GM19240 (cell line): ENCODE data around the gene LILRA2.
A peak's percentile ranks its signal among the peaks of the same experiment; 100 is the strongest.
"Not testable (repeated sequence)": the region's sequence is repeated elsewhere in the genome, so short reads cannot be mapped to it uniquely, and the experiment has no call there.

ENCODE experiments used
- DNase-seq: peaks from one replicate; pipeline ENCODE4 v3.0.0; 2011; ENCODE audit warnings: low spot score; ENCODE audit not compliant: insufficient read length

Gene LILRA2

DNA sequence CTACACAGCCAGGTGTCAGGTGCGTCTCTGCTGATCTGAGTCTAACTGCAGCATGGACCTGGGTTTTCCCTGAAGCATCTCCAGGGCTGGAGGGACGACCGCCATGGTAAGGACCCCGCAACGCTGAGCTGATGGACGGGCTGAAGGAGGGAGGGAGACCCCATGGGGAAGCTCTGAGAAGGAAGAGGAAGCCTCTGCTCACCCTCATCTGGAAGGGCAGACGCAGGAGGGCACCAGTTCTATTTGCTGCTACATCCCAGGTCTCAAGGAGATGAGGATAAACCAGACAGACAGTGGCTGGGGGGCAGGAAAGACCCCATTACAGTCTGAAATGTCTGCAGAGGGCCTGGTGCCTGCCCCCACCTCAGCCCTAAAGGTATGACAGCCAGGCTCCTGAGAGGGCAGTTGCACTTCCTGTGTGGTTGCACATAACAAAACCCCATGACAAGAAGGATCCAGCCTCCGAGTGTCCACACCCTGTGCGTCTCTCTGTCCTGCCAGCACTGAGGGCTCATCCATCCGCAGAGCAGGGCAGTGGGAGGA is at the start of gene LILRA2:
LILRA2 (plus strand) TSS at position 461 of the 543 bp plus-strand sequence. CDS start 89 bp downstream, outside the sequence.
- DNase-seq, result peak; percentile 30

DNA sequence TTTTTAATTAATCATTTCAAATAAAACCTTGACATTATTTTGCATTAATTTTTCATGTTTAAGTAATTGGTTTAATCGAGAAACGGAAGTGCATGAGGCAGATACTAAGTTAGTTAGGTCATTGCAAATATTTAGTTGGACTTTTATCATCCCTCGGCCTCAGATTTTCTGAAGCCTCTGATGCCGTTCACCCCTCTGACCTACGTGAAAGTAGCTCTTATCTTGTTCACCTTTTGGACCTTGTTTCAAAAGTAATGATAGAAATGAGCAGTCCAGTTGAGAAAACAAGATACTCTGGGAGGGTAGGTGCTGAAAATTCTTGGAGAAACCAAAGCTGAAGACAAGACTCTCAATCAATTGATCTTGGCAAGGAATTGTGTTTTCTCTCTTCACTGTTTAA is 48.0 kb upstream of the LILRA2 start:
- no peak for DNase-seq

DNA sequence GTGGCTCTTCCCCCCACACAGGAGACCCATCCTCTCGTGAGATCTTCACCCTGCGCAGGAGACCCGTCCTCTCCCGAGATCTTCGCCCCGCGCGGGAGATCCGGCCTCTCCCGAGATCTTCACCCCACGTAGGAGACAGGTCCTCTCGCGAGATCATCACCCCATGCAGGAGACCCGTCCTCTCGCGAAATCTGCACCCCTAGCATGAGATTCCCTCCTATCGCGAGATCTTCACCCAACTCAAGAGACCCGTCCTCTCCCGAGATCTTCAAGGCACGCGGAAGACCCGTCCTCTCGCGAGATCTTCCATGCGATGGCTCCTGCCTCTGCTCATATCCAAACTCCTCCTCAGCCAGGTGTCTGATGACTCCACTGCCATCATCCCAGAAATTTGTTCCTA is 46.6 kb upstream of the LILRA2 start:
- DNase-seq, result no peak

DNA sequence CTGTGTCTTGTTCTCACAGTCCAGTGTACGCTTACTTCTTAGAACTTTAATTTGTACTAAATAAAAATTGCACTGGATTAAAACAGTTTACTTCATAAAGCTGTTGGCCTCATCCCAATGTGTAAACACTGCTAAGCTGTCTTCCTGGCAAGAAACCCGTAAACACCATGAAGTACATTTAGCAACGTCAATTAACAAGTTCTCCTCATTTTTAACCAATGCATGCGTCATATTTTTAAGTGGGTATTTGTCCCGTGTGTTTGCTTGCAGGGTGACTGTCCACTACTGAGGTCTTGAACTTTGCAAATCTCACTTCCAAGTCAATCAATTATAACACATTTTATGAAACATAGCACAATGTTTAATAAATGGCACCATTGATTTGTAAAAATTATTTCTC is 42.7 kb upstream of the LILRA2 start:
- DNase-seq, result no peak

DNA sequence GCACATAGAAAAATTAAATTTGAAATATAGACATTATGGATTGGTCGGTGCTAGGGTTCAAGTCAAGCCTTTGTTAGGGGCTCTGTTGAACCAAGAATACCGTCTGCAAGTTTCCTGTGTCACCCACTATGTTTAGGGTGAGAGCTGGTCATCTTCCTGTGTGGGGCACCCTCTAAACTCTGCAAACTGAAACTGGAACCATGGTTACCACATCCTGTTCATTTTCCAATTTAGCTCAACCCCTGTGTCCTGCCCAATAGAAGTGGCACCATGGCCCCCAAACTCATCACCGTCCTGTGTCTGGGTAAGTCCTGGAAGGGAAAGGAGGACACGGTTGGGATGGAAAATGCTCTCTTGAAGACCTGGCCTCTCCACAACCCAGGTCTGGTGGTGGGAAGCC is 41.1 kb upstream of the LILRA2 start:
- peak; percentile 58 for DNase-seq

DNA sequence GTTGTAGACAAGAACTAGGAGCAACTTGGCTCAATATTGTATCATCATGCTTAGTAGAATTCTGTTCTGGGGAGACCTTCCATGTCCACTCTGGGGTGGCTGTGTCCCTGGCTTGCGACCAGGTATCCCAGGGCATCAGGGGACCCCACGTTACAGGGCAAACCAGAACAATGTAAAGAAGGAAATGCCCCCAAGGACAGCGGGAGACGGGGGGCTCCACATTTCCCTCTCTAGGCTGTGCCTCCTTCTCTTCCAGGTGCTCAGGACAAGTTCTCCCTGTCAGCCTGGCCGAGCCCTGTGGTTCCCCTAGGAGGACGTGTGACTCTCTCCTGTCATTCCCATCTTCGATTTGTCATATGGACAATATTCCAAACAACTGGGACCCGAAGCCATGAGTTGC is 40.1 kb upstream of the LILRA2 start:
- DNase-seq, result no peak

DNA sequence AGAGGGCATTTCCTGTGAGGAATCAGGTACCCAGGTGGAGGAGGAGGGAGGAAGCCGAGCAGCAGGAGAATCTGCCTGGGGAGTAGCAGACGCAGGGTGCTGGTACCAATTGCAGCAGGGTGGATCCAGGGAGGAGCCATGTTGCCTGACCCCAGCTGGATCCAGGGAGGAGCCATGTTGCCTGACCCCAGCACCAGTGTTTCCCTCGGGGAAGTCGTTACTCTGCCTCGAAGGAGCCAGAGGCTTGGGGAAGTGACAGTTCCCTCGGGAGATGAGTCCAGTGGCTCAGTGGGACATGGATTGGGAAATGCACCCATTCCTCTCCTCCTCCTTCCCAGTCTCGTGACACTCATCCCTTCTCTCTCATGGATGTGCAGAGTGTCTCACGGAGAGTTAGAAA is 39.4 kb upstream of the LILRA2 start:
- DNase-seq, result no peak

DNA sequence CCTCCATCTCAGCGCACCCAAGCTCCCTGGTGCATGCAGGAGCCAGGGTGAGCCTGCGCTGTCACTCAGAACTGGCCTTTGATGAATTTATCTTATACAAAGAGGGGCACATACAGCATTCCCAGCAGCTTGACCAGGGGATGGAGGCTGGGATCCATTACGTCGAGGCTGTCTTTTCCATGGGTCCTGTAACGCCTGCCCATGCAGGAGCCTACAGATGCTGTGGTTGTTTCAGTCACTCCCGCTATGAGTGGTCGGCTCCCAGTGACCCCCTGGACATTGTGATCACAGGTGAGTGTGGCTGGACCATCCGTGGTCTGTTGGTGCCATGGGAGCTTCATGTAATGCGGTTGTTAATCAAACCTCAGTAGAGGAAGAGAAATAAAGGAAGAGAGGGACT is 38.0 kb upstream of the LILRA2 start:
- no peak for DNase-seq

DNA sequence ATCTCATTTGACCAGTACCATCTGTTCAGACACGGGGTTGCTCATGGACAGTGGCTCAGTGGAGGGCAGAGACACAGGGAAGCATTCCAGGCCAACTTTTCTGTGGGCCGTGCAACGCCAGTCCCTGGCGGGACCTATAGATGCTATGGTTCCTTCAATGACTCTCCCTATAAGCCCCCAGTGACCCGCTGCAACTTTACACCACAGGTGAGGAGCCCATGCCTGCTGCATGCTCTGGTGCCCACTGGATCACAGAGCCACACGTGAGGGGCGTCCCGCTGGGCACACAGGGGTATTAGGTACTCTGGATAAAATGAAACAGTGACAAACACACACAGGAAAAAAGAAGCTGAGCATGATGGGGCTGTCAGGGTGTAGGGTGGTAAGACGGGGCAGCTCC is 36.6 kb upstream of the LILRA2 start:
- DNase-seq, result no peak

DNA sequence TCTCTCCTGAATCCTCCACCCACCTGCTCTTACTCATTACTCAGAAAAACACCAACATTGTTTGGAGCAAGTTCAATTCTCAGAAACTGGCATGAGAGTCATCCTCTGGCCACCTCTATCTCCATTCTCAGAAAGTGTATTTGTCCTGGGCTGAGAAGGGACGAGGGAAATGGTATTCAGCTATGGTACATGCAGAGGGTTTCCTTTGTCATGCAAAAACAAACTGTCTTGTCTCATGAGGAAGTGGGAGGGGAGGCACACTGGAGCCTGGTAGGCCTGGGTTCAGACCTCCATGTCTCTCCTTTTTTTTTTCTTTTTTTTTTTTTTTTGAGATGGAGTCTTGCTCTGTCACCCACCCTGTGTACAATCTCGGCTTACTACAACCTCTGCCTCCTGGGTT is 31.9 kb upstream of the LILRA2 start:
- DNase-seq, result no peak

DNA sequence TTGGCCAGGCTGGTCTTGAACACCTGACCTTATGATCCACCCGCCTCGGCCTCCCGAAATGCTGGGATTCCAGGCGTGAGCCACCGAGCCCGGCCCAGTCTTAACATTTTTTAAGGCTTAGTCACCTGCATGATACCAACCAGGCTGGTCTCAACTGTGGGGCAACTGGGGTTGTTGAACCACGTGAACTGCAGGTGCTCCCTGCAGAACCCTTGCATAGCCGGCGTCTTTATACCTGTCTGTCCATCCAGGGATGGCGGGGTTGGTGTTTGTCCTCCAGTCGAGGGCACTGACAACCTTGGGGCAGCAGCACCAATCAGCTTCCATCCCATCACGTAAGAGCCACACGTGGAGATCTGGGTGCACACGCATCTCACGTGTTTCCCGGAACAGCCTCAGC is 24.8 kb upstream of the LILRA2 start:
- no peak for DNase-seq

DNA sequence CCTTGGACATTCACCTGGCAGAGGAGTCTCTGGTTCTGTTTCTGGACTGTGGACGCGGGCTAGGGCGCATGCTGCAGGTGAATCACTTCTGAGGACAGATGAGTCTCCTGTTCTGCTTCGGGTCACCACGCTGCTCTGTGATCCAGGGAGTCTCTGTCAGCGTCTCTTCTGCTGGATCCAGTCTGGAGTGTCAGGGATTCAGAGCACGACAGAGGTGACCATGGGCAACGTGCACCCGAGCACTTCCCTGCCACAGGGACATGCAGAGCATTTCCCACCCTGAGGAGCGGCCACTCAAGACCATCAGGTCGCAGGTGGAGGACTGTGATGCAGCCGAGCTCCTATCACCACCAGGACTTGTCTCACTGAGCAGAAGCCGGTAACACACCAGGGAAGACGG is 24.4 kb upstream of the LILRA2 start:
- no peak for DNase-seq

DNA sequence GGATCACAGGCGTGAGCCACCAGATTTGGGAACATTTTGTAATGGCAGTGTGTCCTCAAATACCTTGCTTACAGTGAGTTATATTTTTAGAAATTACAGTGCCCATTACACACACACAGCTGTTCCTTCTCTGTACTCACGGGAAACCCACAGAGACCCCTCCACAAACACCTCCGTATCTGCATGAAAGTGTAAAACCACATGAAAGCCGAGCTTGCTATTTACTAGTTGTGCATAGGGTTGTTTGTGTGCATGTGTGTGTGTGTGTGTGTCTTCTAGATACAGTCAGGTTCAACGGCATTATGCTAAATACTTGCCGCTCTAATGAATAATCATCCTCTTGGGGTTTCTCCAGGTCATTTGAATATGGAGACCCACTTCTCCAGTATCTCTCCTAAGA is 22.3 kb upstream of the LILRA2 start:
- no peak for DNase-seq

DNA sequence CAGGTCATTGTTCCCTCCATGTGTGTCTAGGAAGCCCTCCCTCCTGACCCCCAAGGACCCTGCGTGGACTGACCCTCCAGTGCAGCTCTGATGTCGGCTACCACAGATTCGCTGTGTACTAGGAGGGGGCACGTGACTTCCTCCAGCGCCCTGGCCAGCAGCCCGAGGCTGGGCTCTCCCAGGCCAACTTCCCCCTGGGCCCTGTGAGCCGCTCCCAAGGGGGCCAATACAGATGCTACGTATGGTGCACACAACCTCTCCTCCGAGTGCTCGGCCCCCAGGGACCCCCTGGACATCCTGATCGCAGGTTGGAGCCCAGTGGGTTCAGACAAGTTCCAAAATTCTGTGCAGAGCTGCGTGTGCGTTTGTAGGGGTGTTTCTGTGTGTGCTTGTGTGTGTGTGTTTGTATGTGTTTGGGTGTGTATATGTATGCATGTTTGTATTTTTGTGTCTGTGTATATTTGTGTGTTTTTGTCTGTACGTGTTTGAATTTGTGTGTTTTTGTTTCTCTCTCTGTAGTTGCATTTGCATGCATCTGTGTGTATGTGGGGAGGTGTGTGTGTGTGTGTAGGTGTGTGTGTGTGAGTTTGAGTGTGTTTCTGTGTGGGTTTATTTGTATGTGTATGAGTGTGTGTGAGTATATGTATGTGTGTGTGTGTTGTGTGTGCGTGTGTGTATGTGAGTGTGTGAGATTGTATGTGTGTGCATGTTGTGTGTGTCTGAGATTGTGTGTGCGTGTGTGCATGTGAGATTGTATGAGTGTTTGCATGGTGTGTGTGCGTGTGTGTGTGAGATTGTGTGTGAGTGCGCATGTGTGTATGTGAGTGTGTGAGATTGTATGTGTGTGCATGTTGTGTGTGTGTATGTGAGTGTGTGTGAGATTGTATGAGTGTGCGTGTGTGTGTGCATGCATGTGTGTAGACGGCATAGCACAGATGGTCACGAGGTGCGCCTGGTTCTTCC is 21.4 kb upstream of the LILRA2 start:
- no peak for DNase-seq

DNA sequence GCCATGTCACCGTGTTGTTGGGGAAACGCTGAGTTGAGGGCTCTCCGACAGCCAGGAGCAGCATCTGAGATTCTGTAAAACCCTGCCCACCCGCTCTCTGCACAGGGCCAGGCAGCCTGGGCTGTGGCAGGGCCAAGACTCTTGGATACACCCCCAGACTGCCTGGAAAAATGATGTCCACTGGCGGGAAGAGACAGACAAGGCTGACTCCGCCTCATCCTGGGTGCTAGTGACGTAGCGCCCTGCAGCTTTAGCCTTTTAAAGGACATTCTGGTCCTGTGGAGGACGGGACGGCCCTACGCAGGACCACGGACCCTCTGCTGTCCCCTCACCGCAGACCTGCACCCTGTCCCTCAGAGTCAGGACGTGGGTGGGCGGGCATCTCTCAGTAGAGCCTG is 20.7 kb upstream of the LILRA2 start:
- no peak for DNase-seq

DNA sequence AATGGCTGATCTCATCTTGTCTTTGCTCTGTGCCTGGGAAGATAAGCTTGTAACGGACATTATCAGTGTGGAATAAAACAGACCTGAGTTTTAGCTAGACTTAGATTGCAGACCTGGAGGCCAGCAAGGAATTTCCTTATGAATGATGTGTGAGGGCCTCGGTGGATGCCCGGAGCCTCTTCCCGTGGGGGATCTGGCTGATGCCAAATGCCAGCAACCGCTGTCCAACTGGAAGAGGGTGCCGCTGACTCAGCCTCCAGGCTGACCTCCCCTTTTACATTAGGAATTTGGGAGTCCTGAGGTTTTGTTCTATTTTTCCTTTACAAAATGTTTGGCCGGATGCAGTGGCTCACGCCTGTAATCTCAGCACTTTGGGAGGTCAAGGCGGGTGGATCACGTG is 19.6 kb upstream of the LILRA2 start:
- DNase-seq, result no peak

DNA sequence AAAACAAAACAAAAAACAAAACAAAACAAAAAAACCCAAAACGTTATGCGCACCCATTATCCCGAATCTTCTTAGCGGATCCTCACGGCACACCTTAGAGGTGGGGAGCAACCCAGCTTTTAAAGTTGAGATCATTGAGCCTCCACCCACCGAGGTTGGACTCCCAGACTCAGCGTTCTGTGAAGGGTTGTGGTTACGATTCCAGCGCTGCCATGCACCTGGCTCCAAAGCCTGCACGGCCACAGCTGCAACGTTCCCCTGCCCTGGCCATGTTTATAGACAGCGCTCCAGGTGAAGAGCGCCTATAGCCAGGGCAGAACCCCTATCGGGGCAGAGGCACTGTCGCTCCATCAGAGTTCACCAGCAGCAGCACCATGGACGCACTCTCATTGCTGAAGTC is 18.7 kb upstream of the LILRA2 start:
- no peak for DNase-seq

DNA sequence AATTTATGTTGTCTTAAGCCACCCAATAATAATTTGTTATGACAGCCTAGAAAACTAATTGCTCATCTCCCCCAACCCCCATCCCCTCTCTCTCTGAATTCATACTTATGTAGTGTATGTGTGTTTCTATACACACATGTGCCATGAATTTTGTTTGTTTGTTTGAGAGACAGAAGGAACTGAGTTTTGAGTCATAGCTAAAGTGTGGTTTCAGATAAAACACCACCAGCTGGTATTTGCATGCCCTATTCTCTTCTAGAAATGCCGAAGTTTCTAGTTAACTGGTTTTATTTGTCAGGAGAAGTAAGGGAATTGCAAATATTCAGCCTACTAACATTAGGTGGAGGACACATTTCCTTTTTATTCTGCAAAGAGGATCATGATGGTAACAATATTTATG is 17.4 kb upstream of the LILRA2 start:
- DNase-seq, result no peak

DNA sequence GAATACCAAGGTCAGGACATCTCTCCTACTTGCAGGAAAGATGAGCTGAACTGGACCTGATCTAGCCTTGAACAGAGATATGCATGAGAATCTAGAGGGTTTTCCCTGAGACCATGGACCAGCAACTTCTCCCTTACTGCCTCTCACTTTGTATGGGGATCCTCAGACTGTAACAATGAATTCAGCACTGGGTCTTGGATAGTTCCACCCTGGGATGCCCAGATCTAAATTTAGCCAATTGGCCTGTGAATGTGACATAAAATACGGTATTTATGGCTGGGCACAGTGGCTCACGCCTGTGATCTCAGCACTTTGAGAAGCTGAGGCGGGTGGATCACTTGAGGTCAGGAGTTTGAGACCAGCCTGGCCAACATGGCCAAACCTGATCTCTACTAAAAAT is 15.3 kb upstream of the LILRA2 start:
- DNase-seq, result no peak

DNA sequence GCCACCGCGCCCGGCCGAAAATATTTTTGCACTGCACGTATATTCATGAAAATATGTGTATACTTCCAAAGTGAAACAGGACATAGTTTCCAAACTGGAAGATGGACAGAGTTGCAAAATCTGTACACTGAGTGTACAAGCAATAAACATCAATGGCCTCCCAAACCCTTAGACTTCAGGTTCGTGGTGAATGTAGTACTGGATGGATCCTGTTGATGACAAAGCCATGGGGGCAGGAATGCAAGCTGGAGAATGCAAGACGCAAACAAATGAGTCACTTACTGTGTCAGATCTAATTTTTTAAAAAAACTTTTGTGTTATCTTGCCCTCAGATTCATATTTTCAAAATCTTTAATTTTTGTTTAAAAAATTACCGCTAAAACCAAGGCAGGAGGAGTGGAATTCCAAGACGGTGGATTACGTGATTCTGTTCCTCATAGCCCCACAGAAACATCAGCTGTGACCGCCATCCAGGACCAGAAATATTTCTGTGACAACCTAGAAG is 12.7 kb upstream of the LILRA2 start:
- DNase-seq, result no peak

DNA sequence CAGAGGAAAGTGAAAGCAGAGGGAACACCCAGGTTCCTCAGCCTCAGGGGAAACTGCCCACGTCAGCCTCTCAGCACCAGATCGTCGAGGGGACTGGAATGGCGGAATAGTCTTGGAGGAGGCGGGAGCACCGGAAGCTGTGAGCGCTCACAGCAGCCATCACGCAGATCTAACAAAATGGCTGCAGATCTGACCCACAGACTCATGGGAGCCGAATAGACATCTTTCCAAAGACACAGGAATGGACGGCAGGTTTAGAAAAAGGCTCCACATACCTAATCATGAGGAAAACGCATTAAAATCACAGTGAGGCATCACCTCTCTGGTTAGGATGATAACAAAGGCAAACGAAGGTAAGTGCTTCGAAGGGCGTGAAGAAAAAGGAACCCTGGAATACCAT is 11.8 kb upstream of the LILRA2 start:
- no peak for DNase-seq

DNA sequence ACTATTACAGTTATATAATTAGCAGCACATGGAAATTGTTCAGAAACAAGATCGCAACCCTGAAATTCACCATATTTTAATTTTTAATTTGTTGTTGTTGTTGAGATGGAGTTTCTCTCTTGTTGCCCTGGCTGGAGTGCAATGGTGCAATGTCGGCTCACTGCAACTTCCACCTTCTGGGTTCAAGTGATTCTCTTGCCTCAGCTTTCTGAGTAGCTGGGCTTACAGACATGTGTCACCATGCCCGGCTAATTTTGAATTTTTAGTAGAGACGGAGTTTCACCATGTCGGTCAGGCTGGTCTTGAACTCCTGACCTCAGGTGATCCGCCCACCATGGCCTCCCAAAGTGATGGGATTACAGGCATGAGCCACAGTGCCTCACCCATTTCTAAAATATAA is 10.4 kb upstream of the LILRA2 start:
- DNase-seq, result not testable (repeated sequence)

DNA sequence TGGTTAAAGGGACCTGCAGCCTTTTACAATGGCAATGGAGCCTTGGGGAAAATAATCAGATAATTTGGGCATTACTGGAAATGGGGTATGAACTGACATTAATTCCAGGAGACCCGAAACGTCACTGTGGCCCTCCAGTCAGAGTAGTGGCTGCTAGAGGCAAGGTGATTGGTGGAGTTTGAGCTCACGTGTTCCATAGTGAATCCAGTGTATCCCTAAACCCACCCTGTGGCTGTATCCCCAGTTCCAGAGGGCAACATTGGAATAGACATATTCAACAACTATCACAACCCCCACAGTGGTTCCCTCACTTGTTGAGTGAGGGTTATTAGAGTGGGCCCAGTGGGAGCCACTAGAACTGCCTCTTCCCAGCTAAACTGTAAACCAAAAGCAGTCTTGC is 3.3 kb upstream of the LILRA2 start:
- DNase-seq, result no peak
